GM12874 (cell line): ENCODE measurements around the gene NFE2L1.

ENCODE experiments used
- TF ChIP-seq, protein P1 (sequence below): IDR thresholded peaks from 2 replicates; pipeline ENCODE4 v1.5.1; 2011; ENCODE audit warnings: low read depth, mild to moderate bottlenecking, control low read depth, low read length, moderate library complexity; ENCODE audit not compliant: insufficient read depth

The NFE2L1 gene

DNA sequence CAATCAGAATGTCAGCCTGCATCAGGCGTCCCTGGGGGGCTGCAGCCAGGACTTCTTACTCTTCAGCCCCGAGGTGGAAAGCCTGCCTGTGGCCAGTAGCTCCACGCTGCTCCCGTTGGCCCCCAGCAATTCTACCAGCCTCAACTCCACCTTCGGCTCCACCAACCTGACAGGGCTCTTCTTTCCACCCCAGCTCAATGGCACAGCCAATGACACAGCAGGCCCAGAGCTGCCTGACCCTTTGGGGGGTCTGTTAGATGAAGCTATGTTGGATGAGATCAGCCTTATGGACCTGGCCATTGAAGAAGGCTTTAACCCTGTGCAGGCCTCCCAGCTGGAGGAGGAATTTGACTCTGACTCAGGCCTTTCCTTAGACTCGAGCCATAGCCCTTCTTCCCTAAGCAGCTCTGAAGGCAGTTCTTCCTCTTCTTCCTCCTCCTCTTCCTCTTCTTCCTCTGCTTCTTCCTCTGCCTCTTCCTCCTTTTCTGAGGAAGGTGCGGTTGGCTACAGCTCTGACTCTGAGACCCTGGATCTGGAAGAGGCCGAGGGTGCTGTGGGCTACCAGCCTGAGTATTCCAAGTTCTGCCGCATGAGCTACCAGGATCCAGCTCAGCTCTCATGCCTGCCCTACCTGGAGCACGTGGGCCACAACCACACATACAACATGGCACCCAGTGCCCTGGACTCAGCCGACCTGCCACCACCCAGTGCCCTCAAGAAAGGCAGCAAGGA, 10.4 kb downstream of the NFE2L1 start:
- TF ChIP-seq, protein P1, sequence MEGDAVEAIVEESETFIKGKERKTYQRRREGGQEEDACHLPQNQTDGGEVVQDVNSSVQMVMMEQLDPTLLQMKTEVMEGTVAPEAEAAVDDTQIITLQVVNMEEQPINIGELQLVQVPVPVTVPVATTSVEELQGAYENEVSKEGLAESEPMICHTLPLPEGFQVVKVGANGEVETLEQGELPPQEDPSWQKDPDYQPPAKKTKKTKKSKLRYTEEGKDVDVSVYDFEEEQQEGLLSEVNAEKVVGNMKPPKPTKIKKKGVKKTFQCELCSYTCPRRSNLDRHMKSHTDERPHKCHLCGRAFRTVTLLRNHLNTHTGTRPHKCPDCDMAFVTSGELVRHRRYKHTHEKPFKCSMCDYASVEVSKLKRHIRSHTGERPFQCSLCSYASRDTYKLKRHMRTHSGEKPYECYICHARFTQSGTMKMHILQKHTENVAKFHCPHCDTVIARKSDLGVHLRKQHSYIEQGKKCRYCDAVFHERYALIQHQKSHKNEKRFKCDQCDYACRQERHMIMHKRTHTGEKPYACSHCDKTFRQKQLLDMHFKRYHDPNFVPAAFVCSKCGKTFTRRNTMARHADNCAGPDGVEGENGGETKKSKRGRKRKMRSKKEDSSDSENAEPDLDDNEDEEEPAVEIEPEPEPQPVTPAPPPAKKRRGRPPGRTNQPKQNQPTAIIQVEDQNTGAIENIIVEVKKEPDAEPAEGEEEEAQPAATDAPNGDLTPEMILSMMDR, result no peak

DNA sequence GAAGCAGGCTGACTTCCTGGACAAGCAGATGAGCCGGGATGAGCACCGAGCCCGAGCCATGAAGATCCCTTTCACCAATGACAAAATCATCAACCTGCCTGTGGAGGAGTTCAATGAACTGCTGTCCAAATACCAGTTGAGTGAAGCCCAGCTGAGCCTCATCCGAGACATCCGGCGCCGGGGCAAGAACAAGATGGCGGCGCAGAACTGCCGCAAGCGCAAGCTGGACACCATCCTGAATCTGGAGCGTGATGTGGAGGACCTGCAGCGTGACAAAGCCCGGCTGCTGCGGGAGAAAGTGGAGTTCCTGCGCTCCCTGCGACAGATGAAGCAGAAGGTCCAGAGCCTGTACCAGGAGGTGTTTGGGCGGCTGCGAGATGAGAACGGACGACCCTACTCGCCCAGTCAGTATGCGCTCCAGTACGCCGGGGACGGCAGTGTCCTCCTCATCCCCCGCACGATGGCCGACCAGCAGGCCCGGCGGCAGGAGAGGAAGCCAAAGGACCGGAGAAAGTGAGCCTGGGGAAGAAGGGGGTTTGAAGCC, 11.0 kb downstream of the NFE2L1 start:
- TF ChIP-seq, protein P1, result no peak

DNA sequence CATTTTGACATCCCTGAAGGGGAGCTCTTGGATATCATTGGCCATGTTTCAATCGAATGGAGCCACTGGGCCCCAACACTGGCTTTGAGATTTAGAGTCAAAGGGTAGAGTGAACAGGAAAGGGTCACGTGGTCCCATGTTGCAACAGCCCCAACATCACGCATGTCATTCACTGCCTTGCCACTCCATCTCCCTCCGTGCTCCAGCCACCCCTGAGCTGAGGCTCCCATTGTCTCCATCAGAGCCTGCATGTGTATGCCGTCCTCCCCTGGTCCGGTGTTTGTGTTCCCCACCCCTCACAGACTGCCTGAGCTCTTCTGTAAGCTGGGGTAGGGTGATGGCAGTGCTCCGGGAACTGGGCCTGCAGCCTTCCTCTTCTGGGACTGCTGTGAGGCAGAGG, 12.1 kb downstream of the NFE2L1 start:
- TF ChIP-seq, protein P1, result no peak

DNA sequence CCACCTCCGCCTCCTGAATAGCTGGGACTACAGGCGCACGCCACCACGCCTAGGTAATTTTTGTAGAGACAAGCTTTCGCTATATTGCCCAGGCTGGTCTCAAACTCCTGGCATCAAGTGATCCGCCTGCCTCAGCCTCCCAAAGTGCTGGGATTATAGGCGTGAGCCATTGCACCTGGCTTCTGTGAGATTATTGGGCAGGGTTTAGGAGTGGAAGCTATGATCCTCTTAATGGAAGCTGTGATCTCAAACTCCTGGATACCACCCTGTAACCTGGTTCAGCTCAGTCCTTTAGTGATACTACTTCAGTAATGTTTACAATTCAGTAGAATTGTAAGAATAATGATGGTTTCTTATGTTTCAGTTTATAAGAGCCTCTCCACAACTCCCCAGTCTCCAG, 14.1 kb downstream of the NFE2L1 start:
- TF ChIP-seq, protein P1, result no peak

DNA sequence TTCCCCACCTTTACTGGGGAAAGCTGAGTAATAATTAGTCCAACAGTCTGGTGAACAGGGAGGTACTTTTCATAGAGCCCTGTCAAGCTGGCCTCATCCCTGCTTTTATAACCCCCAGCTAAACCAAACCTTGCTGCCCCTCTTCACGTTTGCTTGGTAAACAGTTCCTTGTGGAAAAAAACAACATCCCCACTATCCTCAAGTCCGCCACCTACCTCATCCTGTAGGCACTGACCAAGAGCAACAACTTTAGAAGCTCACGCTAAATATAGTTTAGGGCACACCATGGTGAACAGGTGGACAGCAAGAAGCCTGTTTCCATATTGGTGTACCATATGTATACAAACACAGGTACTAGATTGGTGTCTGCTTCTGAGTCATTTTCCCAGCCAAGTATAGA, 16.5 kb downstream of the NFE2L1 start:
- TF ChIP-seq, protein P1, result no peak

DNA sequence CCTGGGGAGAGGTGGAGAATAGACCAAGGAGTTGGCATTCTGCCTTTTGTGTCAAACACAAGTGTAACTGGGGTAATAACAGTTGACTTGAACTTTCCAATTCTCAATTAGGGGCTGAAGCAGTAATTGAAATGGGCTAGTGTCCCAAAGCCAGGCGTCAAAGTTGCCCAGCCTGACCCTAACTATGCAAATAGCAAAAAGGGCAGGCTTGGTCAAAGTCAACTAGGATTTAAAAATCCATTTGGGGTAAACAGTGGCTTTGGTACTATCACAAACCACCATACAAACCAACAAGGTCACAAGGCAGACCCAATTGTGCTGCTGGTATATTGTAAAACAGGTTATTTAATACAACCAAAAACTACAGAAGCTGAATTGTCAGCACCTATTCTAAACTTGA, 18.0 kb downstream of the NFE2L1 start:
- TF ChIP-seq, protein P1, result no peak

DNA sequence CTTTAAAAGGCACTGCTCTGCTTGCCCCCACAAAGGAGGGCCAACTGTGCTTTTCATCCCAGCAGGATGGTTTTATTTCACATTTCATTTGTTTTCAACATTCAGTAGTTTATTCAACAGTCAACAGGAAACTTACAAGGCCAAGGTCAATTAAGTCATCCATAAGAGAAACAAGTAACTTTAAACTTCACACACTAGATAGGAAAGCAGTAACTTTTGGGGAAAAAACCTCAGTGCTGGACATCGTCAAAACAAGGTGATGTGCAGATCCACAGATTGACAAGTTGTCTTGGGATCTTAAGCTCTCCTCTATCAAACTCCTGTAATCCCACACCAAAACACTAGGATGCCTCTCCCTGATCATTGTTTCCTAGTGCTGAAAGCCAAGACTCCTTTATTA, 18.5 kb downstream of the NFE2L1 start:
- TF ChIP-seq, protein P1, result no peak
